HEK293T (cell line): Measurements from ENCODE around the gene BRD3.

Experiments used
- ELF4 ChIP-seq: fragments of 450-650 bp; IDR thresholded peaks from 2 replicates; pipeline ENCODE4 v1.6.1; 2017; ENCODE audit warnings: antibody characterized with exemption
- FOXA1 ChIP-seq: fragments of 450-650 bp; IDR thresholded peaks from 2 replicates; pipeline ENCODE4 v1.6.1; 2016; ENCODE audit warnings: mild to moderate bottlenecking
- HDGF ChIP-seq: fragments of 450-650 bp; IDR thresholded peaks from 2 replicates; pipeline ENCODE4 v1.6.1; 2017; ENCODE audit warnings: antibody characterized with exemption, borderline replicate concordance
- SP1 ChIP-seq: fragments of 450-650 bp; IDR thresholded peaks from 2 replicates; pipeline ENCODE4 v1.6.1; 2017
- SUZ12 ChIP-seq: fragments of 450-650 bp; IDR thresholded peaks from 2 replicates; pipeline ENCODE4 v1.6.1; 2016; ENCODE audit warnings: mild to moderate bottlenecking
- TARDBP ChIP-seq: fragments of 450-650 bp; IDR thresholded peaks from 2 replicates; pipeline ENCODE4 v1.6.1; 2016

GRCh38 chr9:133992780-133993634 is 74.8 kb downstream of the BRD3 start:
- TF ChIP-seq SP1 (no peak), HDGF (no peak), SUZ12 (no peak), TARDBP (no peak), ELF4 (no peak), FOXA1 (no peak)
